ENCODE data around the gene RNF6.

Gene RNF6

DNA sequence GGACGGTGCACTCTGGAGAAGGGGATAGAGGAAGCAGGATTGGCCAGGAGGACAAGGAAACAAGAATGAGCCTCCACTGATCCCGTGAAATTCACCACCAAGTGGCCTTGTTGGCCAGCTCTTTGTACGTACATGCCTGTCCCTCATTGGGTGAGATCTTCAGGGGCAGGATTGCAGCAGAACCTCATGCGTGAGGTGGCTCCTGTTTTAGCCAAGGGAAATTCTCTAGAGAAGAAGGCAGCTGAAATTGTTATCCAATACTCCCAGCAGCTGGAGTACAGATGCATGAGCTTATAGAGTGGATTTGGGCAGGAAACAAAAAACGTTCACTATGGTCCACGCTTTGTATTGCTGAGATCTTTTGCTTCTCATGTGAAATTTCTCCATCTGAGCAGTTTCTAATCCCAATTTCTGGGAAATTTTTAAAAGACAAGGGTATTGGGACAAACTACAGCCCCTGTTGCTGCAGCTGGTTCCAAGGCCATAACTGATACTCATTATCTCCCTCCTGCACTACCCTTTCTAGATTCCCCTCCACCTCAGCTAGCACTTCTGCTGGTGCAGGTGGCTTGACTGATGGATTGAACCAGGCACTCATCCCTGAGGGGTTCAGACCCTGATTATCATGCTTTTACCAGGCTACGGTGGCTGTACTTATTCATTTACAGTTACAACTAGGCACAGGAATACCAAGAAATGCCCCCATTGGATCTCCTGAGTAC lies 3.9 kb upstream of the RNF6 start:
- DNase-seq (ENCODE audit: low read depth in 2 of 2): no peak

DNA sequence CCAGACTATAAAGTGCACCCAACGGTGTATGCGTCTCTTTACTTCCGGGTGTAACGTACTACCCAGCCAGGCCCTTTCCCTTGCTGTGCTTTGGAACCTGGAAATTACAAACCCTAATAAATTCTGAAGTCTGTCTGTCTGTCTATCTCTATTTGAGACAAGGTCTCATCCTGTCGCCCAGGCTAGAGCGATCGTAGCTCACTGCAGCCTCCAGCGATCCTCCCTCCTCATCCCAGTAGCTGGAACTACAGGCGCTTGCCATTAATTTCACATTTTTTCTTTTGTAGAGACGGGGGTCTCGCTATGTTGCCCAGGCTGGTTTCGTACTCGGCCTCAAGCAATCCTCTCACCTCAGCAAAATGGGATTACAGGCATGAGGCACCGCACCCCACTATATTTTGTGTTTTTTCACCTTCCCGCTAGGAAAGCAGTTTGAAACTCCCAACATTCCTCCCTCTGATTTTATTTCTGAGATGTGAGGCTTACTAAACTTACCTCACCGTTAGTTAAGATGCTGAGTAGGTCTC lies 469 bp upstream of the RNF6 start:
- no peak for DNase-seq (ENCODE audit: low read depth in 2 of 2)

DNA sequence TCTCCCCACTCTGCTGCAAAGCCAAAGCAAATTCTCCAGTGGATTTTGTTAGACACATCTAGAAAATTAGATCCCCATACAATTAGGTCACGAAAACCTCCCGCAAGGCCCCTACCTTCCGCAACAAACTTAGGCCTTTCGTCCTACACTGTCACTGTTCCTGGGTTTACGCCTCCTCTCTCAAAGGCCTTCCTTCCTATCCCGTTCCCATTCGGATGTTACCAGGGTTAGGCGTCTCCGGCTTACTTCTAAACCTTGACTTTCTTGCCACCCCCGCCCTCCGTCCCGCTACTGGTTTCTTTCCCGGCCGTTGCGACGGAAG lies 754 bp downstream of the RNF6 start:
- DNase-seq (ENCODE audit: low read depth in 2 of 2): no peak

DNA sequence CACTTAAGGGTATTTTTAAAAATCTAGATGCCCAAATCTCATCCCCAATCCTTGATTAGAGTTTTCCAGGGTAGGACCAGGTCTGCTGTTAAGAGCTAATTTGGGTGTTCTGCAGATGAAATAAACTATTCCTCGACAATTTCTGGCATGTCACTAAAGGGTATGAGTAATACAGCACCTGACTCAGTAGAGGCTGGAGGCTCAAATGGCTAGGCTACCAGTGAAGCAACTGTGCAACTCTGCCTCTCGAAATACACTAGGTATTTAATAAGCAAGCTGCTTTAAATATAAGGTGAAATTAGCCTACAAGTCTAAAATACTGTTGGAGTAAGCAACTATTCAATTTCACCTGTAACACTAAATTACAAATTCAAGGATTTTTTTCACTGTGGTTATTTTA lies 1.5 kb downstream of the RNF6 start:
- DNase-seq (ENCODE audit: low read depth in 2 of 2): no peak

DNA sequence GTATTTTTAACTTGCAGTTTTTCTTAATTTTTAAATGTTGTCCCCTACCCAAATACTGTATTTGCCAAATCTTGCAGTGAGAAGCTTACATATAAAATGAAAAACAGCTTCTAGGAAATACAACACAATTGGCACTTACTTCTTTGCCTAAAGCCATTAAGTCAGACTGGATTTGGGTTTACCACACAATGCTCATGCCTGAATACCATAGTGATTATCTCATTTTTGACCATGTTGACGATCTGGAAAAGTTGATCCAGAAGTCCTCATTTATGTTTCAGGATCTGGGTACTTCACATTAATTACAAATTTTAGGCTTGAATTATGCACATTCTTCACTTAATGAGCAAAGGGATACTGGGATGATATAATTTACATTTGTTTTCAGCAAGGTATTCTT lies 2.4 kb downstream of the RNF6 start:
- DNase-seq (ENCODE audit: low read depth in 2 of 2): no peak

DNA sequence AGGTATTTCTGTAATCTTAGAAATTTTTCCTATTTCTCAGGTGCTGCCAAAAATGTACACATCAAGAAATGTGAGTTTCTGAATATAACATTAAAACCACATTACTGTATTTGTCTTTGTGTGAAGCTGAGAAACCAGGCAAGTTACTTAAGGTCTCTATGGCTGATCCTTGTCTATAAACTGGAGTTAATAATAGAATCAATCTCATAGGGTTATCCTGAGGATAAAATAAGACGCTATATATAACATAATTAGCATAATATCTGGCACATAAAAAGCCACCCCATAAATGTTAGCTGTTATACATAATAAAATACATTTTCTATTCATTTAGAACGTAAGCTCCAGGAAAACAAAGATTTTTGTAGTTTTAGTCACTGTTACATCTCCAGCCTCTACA lies 6.1 kb downstream of the RNF6 start:
- no peak for DNase-seq (ENCODE audit: low read depth in 2 of 2)

DNA sequence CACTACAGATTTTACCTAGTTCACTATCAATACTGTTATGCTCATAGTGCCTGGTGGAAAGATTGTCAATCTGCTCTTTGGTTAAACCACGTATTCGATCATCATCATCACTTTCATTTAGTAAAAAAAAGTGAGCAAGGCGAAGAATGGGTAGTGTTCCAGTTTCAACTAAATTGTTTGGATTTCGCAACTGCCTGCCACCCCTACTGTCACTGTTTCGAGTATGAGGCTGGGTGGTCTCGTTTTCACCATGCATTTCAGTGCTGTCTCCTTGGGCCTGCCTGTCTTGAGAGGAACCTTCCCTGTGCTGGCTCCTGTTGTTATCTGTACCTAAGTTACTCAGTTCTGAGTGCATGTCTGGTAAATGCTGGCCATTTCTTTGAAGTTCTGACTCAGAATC lies 8.1 kb downstream of the RNF6 start:
- DNase-seq (ENCODE audit: low read depth in 2 of 2): no peak

DNA sequence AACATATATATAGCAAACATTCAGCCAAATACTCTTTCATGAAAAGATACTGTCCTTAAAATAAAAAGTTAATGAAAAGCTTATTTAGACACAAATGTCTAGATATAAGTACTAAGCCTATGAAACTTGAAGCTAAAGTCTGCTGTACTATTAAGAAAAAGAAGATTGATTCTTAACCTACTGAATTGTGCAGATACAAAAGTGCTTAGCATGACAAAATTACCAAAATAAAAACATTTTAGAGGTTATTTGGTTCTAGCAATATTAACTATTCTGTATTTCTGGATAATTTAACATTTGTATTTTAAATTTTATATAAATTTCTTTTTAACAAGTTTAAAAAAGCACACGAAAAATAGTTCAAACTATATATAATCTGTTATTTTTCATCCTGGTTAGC lies 8.8 kb downstream of the RNF6 start:
- no peak for DNase-seq (ENCODE audit: low read depth in 2 of 2)

DNA sequence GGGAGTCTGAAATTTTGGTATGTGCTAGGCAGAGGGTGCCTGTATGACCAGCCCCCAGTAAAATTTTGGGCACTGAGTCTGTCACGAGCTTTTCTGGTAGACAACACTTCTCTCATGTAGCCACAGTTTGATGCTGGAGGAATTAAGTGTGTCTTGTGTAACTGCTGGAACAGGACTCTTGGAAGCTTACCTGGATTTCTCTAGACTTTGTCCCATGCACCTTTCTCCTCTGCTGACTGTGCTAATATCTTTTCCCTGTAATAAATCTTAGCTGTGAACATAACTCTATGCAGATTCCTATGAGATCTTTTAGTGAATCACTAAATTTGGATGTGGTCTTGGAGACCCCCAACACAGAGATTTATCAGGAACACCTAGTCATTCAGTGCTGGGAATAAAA lies 13.8 kb downstream of the RNF6 start:
- DNase-seq (ENCODE audit: low read depth in 2 of 2): no peak

DNA sequence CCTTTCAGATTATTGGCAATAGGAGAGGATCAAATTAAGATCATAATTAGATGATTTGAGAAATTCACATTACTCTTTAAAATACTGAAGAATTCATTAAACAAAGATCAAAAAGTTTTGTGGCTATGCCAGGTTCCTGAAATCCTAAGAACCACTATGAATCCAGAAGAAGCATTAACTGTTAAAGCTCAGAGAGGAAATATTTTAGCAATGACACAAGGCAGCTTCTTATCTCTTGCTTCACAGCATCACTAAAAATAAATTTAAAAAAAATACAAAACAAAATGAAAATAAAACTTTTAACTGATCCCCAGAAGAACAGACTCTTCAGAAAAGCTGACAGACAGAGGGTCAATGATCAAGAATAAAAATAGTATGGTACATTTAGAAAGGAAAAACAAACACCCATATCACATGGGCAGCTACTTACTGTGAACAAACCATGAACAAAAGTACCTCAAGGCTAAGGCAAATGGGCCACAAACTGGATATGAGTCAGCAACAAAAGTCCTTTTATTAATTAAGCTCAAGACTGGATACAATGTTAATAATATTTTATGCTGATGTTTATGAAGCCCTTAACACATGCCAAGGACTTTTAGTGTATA lies 19.6 kb downstream of the RNF6 start:
- DNase-seq (ENCODE audit: low read depth in 2 of 2): no peak

DNA sequence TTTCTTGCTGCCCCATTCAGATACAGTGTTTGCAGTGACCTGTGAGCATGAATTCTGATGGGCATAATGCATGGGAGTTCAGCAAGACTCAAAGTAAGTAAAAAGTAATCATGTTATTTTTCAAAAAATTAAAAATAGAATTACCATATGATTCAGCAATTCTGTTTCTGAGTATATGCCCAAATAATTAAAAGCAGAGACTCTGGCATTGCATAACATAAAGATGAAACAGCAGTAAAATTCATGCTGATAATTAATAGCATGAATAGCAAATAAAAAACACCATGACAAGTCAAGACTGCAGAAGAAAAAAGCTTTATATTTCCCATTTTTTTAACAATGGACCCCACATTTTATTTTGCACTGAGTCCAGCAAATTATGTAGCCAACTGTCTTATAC lies 21.3 kb downstream of the RNF6 start:
- no peak for DNase-seq (ENCODE audit: low read depth in 2 of 2)

DNA sequence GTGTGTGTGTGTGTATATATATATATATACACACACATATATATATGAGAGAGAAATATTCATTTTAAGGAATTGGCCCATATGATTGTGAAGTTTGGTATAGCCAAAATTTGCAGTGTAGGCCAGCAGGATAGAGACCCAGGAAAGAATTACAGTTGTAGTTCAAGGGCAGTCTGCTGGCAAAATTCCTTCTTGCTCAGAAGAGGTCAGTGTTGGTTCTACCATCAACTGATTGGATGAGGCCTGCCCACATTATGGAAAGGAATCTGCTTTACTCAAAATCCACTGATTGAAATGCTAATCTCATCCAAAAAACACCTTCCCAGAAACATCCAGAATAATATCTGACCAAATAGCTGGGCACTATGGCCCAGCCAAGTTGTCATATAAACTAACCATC lies 24.0 kb downstream of the RNF6 start:
- DNase-seq (ENCODE audit: low read depth in 2 of 2): no peak

DNA sequence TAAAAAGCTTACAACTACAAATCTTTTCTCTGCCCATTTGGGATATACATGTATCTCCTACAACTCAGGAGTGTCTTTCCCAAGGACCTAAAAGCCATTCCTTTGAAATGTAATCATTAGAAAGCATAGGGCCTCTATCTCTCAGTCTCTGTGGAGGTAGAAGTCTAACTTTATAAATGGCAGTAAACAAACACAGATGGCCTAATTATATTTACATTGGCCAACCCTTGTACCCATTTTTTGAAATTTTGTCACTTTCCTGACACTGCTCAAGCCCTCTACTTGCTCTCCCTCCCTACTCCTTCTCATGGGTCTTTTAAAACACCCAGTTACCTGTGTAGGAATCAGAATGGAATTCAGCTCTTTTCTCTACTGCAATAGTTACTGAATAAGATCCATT lies 24.8 kb downstream of the RNF6 start:
- DNase-seq (ENCODE audit: low read depth in 2 of 2): no peak

DNA sequence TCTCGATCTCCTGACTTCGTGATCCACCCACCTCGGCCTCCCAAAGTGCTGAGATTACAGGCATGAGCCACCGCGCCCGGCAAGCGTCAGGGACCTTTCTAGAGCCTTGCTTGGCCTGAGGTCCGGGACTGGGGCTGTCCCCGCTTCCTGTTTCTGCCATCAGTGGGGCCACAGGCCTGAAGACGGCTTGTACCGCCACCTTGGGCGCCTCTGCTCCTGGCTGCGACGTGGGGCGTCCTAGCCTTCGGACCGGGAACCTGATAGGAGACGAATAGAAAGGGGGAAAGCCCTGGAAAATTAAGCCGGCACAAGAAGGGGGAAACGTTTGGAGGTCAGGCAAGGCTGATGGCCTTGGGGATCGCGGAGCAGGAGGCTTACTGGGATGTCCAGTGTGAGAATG lies 35.1 kb downstream of the RNF6 start:
- DNase-seq (ENCODE audit: low read depth in 2 of 2): no peak

DNA sequence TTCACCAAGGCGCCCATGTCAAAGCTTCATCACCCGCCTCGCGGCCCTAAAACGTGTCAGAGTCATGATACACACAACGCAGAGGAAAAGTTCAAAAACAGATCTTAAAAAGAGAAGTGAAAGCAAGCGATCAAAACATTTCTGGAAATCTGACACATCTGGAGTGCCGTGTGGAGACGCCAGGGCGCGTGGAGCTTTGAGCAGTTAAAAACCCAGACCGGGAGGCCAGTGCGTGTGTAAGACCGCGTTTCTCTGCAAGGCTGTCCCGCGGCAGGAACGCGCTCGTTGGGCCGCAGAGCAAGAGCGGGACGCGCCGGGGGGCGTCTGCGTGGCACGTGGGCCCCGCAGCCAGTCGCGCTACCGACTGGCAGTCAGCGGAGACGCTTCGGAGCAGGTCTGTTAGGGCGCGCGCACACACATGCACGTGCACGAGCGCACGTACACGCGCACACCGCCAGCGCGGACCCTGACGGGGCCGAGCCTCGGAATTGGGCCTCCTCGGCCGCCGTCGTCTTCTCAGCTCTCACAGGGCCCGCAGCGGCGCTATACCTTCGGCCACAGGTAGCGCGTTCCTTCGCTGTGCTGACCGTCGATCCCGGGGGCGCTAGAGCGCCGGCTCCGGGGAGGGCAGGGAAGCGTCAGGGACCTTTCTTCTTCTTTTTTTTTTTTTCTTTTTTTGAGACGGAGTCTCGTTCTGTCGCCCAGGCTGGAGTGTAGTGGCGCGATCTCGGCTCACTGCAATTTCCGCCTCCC lies 35.8 kb downstream of the RNF6 start:
- peak; percentile 81 to 87 for DNase-seq (ENCODE audit: low read depth in 2 of 2)

DNA sequence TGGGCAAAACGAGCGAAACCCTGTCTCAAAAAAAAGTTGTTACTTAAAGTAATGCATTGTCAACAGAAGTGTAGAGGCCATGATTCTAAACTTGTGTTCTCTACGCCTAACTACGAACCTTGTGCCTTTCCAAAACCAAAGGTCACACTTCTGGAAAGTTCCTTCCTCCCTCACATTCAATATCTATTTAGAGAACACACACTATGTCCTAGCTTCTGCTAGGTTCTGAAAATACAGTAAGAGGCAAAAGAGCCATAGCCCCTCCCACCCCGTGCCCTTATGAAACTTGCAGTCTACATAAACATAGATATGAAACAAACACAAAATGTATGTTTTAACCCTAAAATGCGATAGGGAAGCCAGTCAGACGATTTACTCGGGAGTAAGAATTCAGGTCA lies 36.4 kb downstream of the RNF6 start:
- DNase-seq (ENCODE audit: low read depth in 2 of 2): no peak

DNA sequence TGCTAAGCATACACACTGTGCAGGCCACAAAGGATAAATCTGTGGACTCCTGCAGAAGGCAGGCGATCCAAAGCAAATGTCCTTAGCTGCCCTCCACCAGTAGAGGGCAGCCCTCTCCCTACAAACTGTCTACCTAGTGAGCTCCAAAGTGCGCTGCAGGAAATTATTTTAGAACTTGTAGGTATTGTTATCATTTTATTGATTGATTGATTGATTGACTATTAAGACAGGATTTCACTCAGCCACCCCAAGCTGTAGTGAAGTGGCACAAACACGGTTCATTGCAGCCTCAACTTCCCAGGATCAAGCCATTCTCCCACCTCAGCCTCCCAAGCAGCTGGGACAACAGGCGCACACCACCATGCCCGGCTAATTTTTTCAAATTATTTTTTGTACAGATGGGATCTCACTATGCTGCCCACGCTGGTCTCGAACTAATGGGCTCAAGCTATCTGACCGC lies 37.3 kb downstream of the RNF6 start:
- peak; percentile 25 to 64 for DNase-seq (ENCODE audit: low read depth in 2 of 2)

DNA sequence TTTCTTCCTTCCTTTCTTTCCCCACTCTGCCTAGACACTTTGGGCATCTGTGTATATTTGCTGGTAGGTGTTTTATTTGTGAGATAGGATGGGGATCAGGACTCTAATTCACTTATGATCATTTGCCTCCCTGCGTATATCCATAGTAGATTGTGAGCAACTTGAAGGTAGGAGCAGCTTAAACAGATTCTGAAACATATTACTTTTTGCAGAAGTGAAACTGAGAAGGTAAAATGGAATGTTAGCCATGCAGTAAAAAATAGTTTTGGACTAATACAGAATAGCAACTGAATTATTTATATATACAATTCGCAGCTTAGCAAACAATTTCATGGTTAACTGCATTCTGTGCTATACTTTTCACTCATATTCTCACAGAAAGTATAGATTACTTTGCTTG lies 38.7 kb downstream of the RNF6 start:
- DNase-seq (ENCODE audit: low read depth in 2 of 2): no peak

DNA sequence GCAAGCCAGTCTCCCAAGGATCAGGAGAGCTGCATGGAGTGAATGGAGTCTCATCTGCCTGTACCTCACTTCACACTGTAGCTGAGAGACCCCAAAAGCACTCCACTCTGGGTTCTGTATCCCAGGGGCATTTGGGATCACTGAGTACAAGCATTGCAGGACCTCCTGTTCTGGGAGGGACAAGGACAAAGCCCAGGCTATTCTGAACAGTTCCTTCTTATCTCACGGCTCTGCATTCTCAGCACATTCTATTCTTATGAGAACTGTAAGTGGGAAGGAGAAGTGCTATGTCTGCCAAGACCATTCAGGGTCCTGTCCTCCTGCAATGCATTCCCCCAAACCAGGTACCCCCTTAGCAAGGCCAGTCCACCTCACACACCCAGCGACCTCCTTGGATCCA lies 42.8 kb downstream of the RNF6 start:
- DNase-seq (ENCODE audit: low read depth in 2 of 2): no peak

DNA sequence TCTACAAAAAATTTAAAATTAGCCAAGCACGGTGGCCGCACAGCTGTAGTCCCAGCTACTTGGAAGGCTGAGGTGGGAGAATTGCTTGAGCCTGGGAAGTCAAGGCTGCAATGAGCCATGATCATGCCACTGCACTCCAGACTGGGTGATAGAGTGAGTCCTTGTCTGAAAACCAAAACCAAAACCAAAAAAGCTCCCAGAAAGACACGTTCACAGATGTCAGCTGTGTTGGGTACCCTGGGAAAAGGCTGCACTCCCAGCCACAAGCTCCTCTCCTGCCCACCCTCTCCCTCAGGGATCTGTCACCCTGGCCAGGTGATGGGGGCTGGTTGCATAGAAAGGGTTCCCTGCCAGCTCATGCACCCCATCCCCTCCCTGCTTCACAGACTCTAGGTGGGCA lies 53.3 kb downstream of the RNF6 start:
- no peak for DNase-seq (ENCODE audit: low read depth in 2 of 2)

DNA sequence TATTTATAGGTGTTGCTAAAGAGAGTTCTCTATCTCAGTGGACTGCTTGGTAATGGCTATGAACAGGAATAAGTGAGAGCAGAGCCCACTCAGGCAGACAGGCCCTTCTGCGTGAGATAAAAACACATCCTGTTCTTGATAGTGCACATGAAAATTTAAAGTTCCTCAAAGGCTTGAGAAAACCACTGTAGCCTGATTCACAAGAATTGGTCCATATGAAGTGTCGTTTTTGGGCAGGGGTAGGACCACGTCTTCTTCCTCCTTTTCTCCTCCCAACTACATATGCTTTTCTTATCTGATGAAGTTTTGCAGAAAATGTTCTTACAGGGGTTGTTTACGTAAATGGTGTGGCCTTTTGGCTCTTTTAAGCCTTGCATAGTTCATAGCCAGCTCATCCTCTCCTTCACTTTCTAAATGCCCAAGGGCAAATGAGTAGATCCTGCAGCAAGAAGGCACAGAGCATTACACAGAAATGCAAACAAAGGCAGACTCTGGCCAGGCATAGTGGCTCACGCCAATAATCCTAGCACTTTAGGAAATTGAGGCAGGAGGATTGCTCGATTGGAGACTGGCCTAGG lies 53.8 kb downstream of the RNF6 start:
- no peak for DNase-seq (ENCODE audit: low read depth in 2 of 2)

DNA sequence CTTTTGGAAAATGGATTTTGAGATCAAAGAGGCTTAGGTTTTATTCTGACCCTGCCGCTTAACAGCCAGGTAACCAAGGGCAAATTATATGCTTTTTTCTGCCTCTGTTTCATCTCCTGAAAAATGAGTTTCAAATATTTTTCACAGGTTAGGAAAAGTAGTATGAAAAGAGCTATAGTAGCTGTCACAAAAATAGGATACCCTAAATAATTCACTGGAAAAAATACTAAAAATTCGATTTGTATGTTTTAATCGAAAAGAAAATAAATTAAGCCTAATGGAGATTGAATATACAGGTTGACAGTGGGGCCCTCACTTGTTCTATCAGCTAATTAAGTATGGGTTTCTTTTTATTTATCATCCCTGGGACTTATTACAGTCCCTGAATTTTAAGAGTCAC lies 58.3 kb downstream of the RNF6 start:
- DNase-seq (ENCODE audit: low read depth in 2 of 2): no peak

Measured in stimulated activated CD4-positive, alpha-beta T cell treated with anti-CD3 and anti-CD28 coated beads, Interleukin-15, amount 100 ng/mL, for 48 hours (primary cell).